ENCODE results near the gene KNCN.

KNCN gene

GRCh38 chr1:46551597-46552095 is at the start of gene KNCN:
Gene KNCN (minus strand): TSS chr1:46551647. CDS start chr1:46551215, 432 bp downstream.
- no peak for DNase-seq (ENCODE audit: low read depth in 1 of 2, low spot score in 1 of 2)
- in situ Hi-C loops (cut with HindIII; ENCODE audit: low pct_unique_long_range_greater_than_20kb, low sequenced_read_pairs) = no loop called here

GRCh38 chr1:46599059-46599970 is 47.9 kb upstream of the KNCN start:
- DNase-seq (ENCODE audit: low read depth in 1 of 2, low spot score in 1 of 2) = no peak
- in situ Hi-C loops (cut with HindIII; ENCODE audit: low pct_unique_long_range_greater_than_20kb, low sequenced_read_pairs) = no loop called here
- TF ChIP-seq JUND (IDR thresholded peaks at IDR 0.05; ENCODE audit: low read depth) = no peak

More at GRCh38 chr1:46551597-46552095, at the start of gene KNCN:
- TF ChIP-seq JUND (IDR thresholded peaks at IDR 0.05; ENCODE audit: low read depth) = no peak

GRCh38 chr1:46596846-46597245 is 45.4 kb upstream of the KNCN start:
- in situ Hi-C loops (cut with HindIII; ENCODE audit: low pct_unique_long_range_greater_than_20kb, low sequenced_read_pairs) = no loop called here
- no peak for TF ChIP-seq JUND (IDR thresholded peaks at IDR 0.05; ENCODE audit: low read depth)
- DNase-seq (ENCODE audit: low read depth in 1 of 2, low spot score in 1 of 2) = no peak

GRCh38 chr1:46596036-46596435 is 44.6 kb upstream of the KNCN start:
- DNase-seq (ENCODE audit: low read depth in 1 of 2, low spot score in 1 of 2) = no peak
- no peak for TF ChIP-seq JUND (IDR thresholded peaks at IDR 0.05; ENCODE audit: low read depth)
- in situ Hi-C loops (cut with HindIII; ENCODE audit: low pct_unique_long_range_greater_than_20kb, low sequenced_read_pairs) = no loop called here

GRCh38 chr1:46595127-46595526 is 43.7 kb upstream of the KNCN start:
- in situ Hi-C loops (cut with HindIII; ENCODE audit: low pct_unique_long_range_greater_than_20kb, low sequenced_read_pairs) = no loop called here
- no peak for DNase-seq (ENCODE audit: low read depth in 1 of 2, low spot score in 1 of 2)
- TF ChIP-seq JUND (IDR thresholded peaks at IDR 0.05; ENCODE audit: low read depth) = no peak

GRCh38 chr1:46594063-46594462 is 42.6 kb upstream of the KNCN start:
- no peak for DNase-seq (ENCODE audit: low read depth in 1 of 2, low spot score in 1 of 2)
- no peak for TF ChIP-seq JUND (IDR thresholded peaks at IDR 0.05; ENCODE audit: low read depth)
- in situ Hi-C loops (cut with HindIII; ENCODE audit: low pct_unique_long_range_greater_than_20kb, low sequenced_read_pairs) = no loop called here

GRCh38 chr1:46592823-46593222 is 41.4 kb upstream of the KNCN start:
- DNase-seq (ENCODE audit: low read depth in 1 of 2, low spot score in 1 of 2) = no peak
- no peak for TF ChIP-seq JUND (IDR thresholded peaks at IDR 0.05; ENCODE audit: low read depth)
- in situ Hi-C loops (cut with HindIII; ENCODE audit: low pct_unique_long_range_greater_than_20kb, low sequenced_read_pairs) = no loop called here

- in situ Hi-C loops (cut with HindIII; ENCODE audit: low pct_unique_long_range_greater_than_20kb, low sequenced_read_pairs) = no loop called here
- DNase-seq (ENCODE audit: low read depth in 1 of 2, low spot score in 1 of 2) = no peak
- no peak for TF ChIP-seq JUND (IDR thresholded peaks at IDR 0.05; ENCODE audit: low read depth)
Measured at GRCh38 chr1:46589529-46589928, 38.1 kb upstream of the KNCN start.

GRCh38 chr1:46587069-46587468 is 35.6 kb upstream of the KNCN start:
- in situ Hi-C loops (cut with HindIII; ENCODE audit: low pct_unique_long_range_greater_than_20kb, low sequenced_read_pairs) = no loop called here
- TF ChIP-seq JUND (IDR thresholded peaks at IDR 0.05; ENCODE audit: low read depth) = no peak
- no peak for DNase-seq (ENCODE audit: low read depth in 1 of 2, low spot score in 1 of 2)

GRCh38 chr1:46585312-46585938 is 34.0 kb upstream of the KNCN start:
- in situ Hi-C loops (cut with HindIII; ENCODE audit: low pct_unique_long_range_greater_than_20kb, low sequenced_read_pairs) = no loop called here
- no peak for TF ChIP-seq JUND (IDR thresholded peaks at IDR 0.05; ENCODE audit: low read depth)
- no peak for DNase-seq (ENCODE audit: low read depth in 1 of 2, low spot score in 1 of 2)

GRCh38 chr1:46583494-46583893 is 32.0 kb upstream of the KNCN start:
- in situ Hi-C loops (cut with HindIII; ENCODE audit: low pct_unique_long_range_greater_than_20kb, low sequenced_read_pairs) = no loop called here
- TF ChIP-seq JUND (IDR thresholded peaks at IDR 0.05; ENCODE audit: low read depth) = no peak
- no peak for DNase-seq (ENCODE audit: low read depth in 1 of 2, low spot score in 1 of 2)

GRCh38 chr1:46582972-46583371 is 31.5 kb upstream of the KNCN start:
- no peak for TF ChIP-seq JUND (IDR thresholded peaks at IDR 0.05; ENCODE audit: low read depth)
- DNase-seq (ENCODE audit: low read depth in 1 of 2, low spot score in 1 of 2) = no peak
- in situ Hi-C loops (cut with HindIII; ENCODE audit: low pct_unique_long_range_greater_than_20kb, low sequenced_read_pairs) = no loop called here

Data from T47D (cell line).